HepG2 (cell line): ENCODE data around the gene COMT. TPM values are rescaled to one million over a fixed set of nuclear protein-coding genes. Genes with fewer than 3 reads are reported as not detected.

ENCODE experiments used
- ATAC-seq: fragments of 200-7000 bp; cut with Tn5 transposase; 3 replicates; pipeline ENCODE4 v1.9.1; 2020; ENCODE audit warnings: mild to moderate bottlenecking, moderate library complexity
- BruUV-seq: library from RNA; stranded (reverse); fragments of 400-500 nt; replicated peaks from 2 replicates; lab custom pipeline; 2021; lab: Mats Ljungman, UMichigan
- CTCF ChIA-PET: fragments of 300-600 bp; formaldehyde crosslinking; extraction: SDS; loops from one replicate; lab custom pipeline; 2021; ENCODE audit warnings: low total read pairs, inconsistent platforms, low intra/inter-chr PET ratio; lab: Yijun Ruan, JAX
- POLR2A ChIA-PET: fragments of 350-600 bp; sonication (Branson Sonifier 250); formaldehyde crosslinking; loops from one replicate; lab custom pipeline; 2020; ENCODE audit warnings: antibody characterized with exemption, inconsistent platforms; lab: Yijun Ruan, JAX
- DNase-seq: peaks from one replicate; pipeline ENCODE4 v3.0.0-alpha.2; 2015; ENCODE audit warnings: low spot score
- FAIRE-seq: peaks from 3 replicates; lab custom pipeline; 2011; peaks lifted over from hg19 to GRCh38; lab: Jason Lieb, UNC
- H2AFZ ChIP-seq: one replicate; pipeline ENCODE4 v1.6.1; 2011; ENCODE audit warnings: low read length, inconsistent platforms
- H3K27ac ChIP-seq: fragments of 300-600 bp; 3 replicates; pipeline ENCODE4 v1.8.0; 2011; ENCODE audit warnings: mixed run types, mild to moderate bottlenecking, mixed read lengths, low read length, inconsistent platforms; ENCODE audit not compliant: insufficient read depth; ENCODE audit errors: extremely low read length
- H3K27me3 ChIP-seq, 2 experiments: fragments of 200-600 bp in 1 of 2; 2 replicates in 1 of 2; 3 replicates in 1 of 2; pipeline versions ENCODE4 v1.6.0 to v1.8.0; 2011; ENCODE audit warnings: low read length in 2 of 2, mild to moderate bottlenecking in 2 of 2, moderate library complexity in 2 of 2, inconsistent platforms in 1 of 2; ENCODE audit not compliant: insufficient read depth in 2 of 2, control insufficient read depth in 1 of 2
- H3K36me3 ChIP-seq, 2 experiments: fragments of 200-600 bp in 1 of 2; replicated peaks in 1 of 2; 2 replicates in 1 of 2; 3 replicates in 1 of 2; pipeline versions ENCODE4 v1.5.1 to v1.8.0; 2011; ENCODE audit warnings: low read length in 2 of 2, inconsistent platforms in 1 of 2; ENCODE audit not compliant: insufficient read depth in 2 of 2, control insufficient read depth in 1 of 2
- H3K4me1 ChIP-seq: 2 replicates; pipeline ENCODE4 v1.5.1; 2012; ENCODE audit warnings: low read length, inconsistent platforms; ENCODE audit not compliant: insufficient read depth
- H3K4me2 ChIP-seq: 2 replicates; pipeline ENCODE4 v1.6.0; 2011; ENCODE audit warnings: low read depth, low read length, inconsistent platforms
- H3K4me3 ChIP-seq, 3 experiments: fragments of 200-600 bp in 1 of 3; sonication (generic), shearing (Covaris generic) in 1 of 3; replicated peaks in 1 of 3; 2 replicates each; pipeline ENCODE4 v1.5.1; 2011 to 2016; ENCODE audit warnings: low read length in 3 of 3, inconsistent platforms in 2 of 3, low read depth in 2 of 3, mild to moderate bottlenecking in 2 of 3, control low read depth in 1 of 3, mixed read lengths in 1 of 3; ENCODE audit not compliant: insufficient read depth in 1 of 3
- H3K79me2 ChIP-seq: one replicate; pipeline ENCODE4 v1.6.1; 2011; ENCODE audit warnings: low read length, inconsistent platforms; ENCODE audit not compliant: insufficient read depth
- H3K9ac ChIP-seq: 2 replicates; pipeline ENCODE4 v1.6.0; 2011; ENCODE audit warnings: mild to moderate bottlenecking, low read depth, low read length, inconsistent platforms; ENCODE audit not compliant: insufficient read depth
- H3K9me3 ChIP-seq: 2 replicates; pipeline ENCODE4 v1.5.1; 2012; ENCODE audit warnings: mild to moderate bottlenecking, low read length
- H4K20me1 ChIP-seq: 2 replicates; pipeline ENCODE4 v1.6.0; 2011; ENCODE audit warnings: inconsistent platforms, mild to moderate bottlenecking, low read length, moderate library complexity; ENCODE audit not compliant: insufficient read depth
- HMGXB3 ChIP-seq: sonication (generic); formaldehyde crosslinking; IDR thresholded peaks from 2 replicates; pipeline ENCODE4 v1.4.0; 2020; ENCODE audit warnings: missing genetic modification reagents, borderline replicate concordance
- MZF1 ChIP-seq: sonication (generic); formaldehyde crosslinking; IDR thresholded peaks from 2 replicates; pipeline ENCODE4 v1.8.1; 2023; ENCODE audit warnings: mild to moderate bottlenecking, missing genetic modification reagents, borderline replicate concordance
- NR1H2 ChIP-seq: sonication (generic); formaldehyde crosslinking; IDR thresholded peaks from 2 replicates; pipeline ENCODE4 v1.8.1; 2022; ENCODE audit warnings: low read depth, missing genetic modification reagents, borderline replicate concordance
- TEAD3 ChIP-seq: optimal IDR thresholded peaks from 2 replicates; pipeline ENCODE3; 2016; ENCODE audit warnings: borderline replicate concordance
- ZBTB7B ChIP-seq: sonication (generic); formaldehyde crosslinking; IDR thresholded peaks from 2 replicates; pipeline ENCODE4 v1.4.0; 2020; ENCODE audit warnings: missing genetic modification reagents
- ZNF10 ChIP-seq: sonication (generic); formaldehyde crosslinking; IDR thresholded peaks from 2 replicates; pipeline ENCODE4 v1.4.0; 2020; ENCODE audit warnings: mild to moderate bottlenecking, low read depth, missing genetic modification reagents, borderline replicate concordance
- ZNF180 ChIP-seq: sonication (generic); formaldehyde crosslinking; IDR thresholded peaks from 2 replicates; pipeline ENCODE4 v1.4.0; 2020; ENCODE audit warnings: low read depth, missing genetic modification reagents, borderline replicate concordance
- ZNF331 ChIP-seq: sonication (generic); formaldehyde crosslinking; IDR thresholded peaks from 2 replicates; pipeline ENCODE4 v1.4.0; 2020; ENCODE audit warnings: missing genetic modification reagents
- ZNF337 ChIP-seq: sonication (generic); formaldehyde crosslinking; IDR thresholded peaks from 2 replicates; pipeline ENCODE4 v1.5.1; 2020; ENCODE audit warnings: missing genetic modification reagents, low read depth, mild to moderate bottlenecking, borderline replicate concordance
- ZNF558 ChIP-seq: sonication (generic); formaldehyde crosslinking; IDR thresholded peaks from 2 replicates; pipeline ENCODE4 v1.9.0; 2022; ENCODE audit warnings: mild to moderate bottlenecking, missing genetic modification reagents, borderline replicate concordance
- WGBS: methylation state at CpG from one replicate; pipeline ENCODE4 v1.1.6; 2017; ENCODE audit warnings: low lambda C conversion rate; 5-methylcytosine and 5-hydroxymethylcytosine counted together
- in situ Hi-C: cut with HindIII; loops from 2 replicates; pipeline ENCODE4 v1.10.0; 2017; ENCODE audit warnings: low pct_unique_long_range_greater_than_20kb; ENCODE audit not compliant: extremely low pct_ligation_motif_present
- intact Hi-C: fragments of 100-400 bp; cut with micrococcal nuclease; formaldehyde crosslinking; loops from one replicate; pipeline ENCODE4 v1.10.0; 2022; ENCODE audit not compliant: unreplicated experiment
- polyA plus RNA-seq, 8 experiments: library from polyadenylated mRNA; depleted of rRNA in 3 of 8; stranded (reverse) in 7 of 8; unstranded in 1 of 8; fragments of >200 nt; fragmentation: Illumina TruSeq in 4 of 8; extraction: Trizol in 4 of 8; gene quantifications; 2 replicates each; pipeline versions ENCODE4 v1.2.1 to v1.2.3, GENCODE V29; 2011 to 2016; ENCODE audit warnings: low read depth in 4 of 8, missing spikeins in 1 of 8, mixed read lengths in 1 of 8; ENCODE audit not compliant: insufficient read depth in 1 of 8
- total RNA-seq, 5 experiments: library from RNA; depleted of rRNA; stranded (reverse); fragments of >200 nt; fragmentation: Illumina TruSeq; extraction: Trizol; gene quantifications; 2 replicates each; pipeline ENCODE4 v1.2.3, GENCODE V29; 2016; ENCODE audit warnings: low read depth in 1 of 5

The COMT gene
- total and polyA plus RNA-seq, 2 of the 13 experiments (the other 11 are each of a cell fraction or from before 2014, with no cell fraction given) = 156 to 162 TPM

GRCh38 chr22:20000246-20001081 lies 58.9 kb downstream of the COMT start:
- Histone ChIP-seq H3K9me3 (peaks cover 14% of the 10 kb centered on the region), H2AFZ (no peak overlapping the region), H3K9ac (peak overlapping the region; percentile 47; the same call in 1 of the 2 replicates), H3K27me3 (0 out of 5 replicates have a peak, but pooled peaks cover 0 to 1% of the 10 kb centered on the region in 2 experiments), H3K27ac (peak overlapping the region; percentile 64), H3K4me3 (peak overlapping the region in 1 of 3 experiments; percentile 22; a peak in 1 of 6 replicates), H4K20me1 (no peaks in the 10 kb centered on the region; the same call in 1 of the 2 replicates), H3K4me1 (peaks cover 43% of the 10 kb centered on the region), H3K36me3 (peaks cover 1 to 7% of the 10 kb centered on the region in 2 experiments; a peak in 1 of 5 replicates), H3K79me2 (peaks cover 9% of the 10 kb centered on the region), H3K4me2 (peak overlapping the region; percentile 59)
- 68% methylated on average over 9 of the region's 14 CpGs for WGBS
- ChIA-PET CTCF (no interaction called here), POLR2A (no interaction called here)
- ATAC-seq (peak; percentile 95), DNase-seq (peak; percentile 76), FAIRE-seq (peak; percentile 78)
- BruUV-seq = no TSS peak
- intact Hi-C loops = no loop called here
- in situ Hi-C loops = no loop called here
- TF ChIP-seq ZNF331 (peak; percentile 17; the same call in 1 of the 2 replicates), MZF1 (CRISPR knock-in tag) (no peak), NR1H2 (CRISPR knock-in tag) (no peak), ZNF10 (CRISPR knock-in tag) (no peak), ZBTB7B (0 out of 2 replicates have a peak, but pooled peaks have one; percentile 19), TEAD3 (CRISPR knock-in tag) (peak; percentile 91), ZNF180 (CRISPR knock-in tag) (no peak), ZNF558 (CRISPR knock-in tag) (no peak), HMGXB3 (no peak), ZNF337 (CRISPR knock-in tag) (no peak)
